Kidney (tissue), 14 donors: ENCODE measurements around the gene CR2. TPM values are rescaled to one million over a fixed set of nuclear protein-coding genes. Genes with fewer than 3 reads are reported as not detected.
A peak's percentile ranks its signal among the peaks of the same experiment; 100 is the strongest.
"Not testable (repeated sequence)": the region's sequence is repeated elsewhere in the genome, so short reads cannot be mapped to it uniquely, and the experiment has no call there.

Experiments used
- DNase-seq, 5 donors: peaks; one replicate each; pipeline ENCODE4 v3.0.0-alpha.2; 2013 to 2020
- FAIRE-seq: peaks from 2 replicates; lab custom pipeline; 2012; peaks lifted over from hg19 to GRCh38; lab: Jason Lieb, UNC
- H3K27ac ChIP-seq, 2 donors: one replicate each; pipeline ENCODE4 v1.7.0; 2013; ENCODE audit warnings: low read depth in 2 of 2, low read length in 2 of 2, inconsistent platforms in 1 of 2
- H3K27me3 ChIP-seq: one replicate; pipeline ENCODE4 v1.7.1; 2013; ENCODE audit warnings: low read length, inconsistent platforms; ENCODE audit not compliant: control insufficient read depth, insufficient read depth
- H3K36me3 ChIP-seq, 3 donors: one replicate each; pipeline versions ENCODE4 v1.7.0 to v1.7.1; 2013; ENCODE audit warnings: low read length in 3 of 3, control low read depth in 1 of 3, inconsistent platforms in 1 of 3; ENCODE audit not compliant: insufficient read depth in 3 of 3, control insufficient read depth in 2 of 3
- H3K4me1 ChIP-seq, 3 donors: one replicate each; pipeline versions ENCODE4 v1.7.0 to v1.7.1; 2013; ENCODE audit warnings: low read length in 3 of 3, inconsistent platforms in 1 of 3, low read depth in 1 of 3; ENCODE audit not compliant: control insufficient read depth in 2 of 3, insufficient read depth in 2 of 3
- H3K4me3 ChIP-seq, 3 donors: one replicate each; pipeline versions ENCODE4 v1.7.0 to v1.8.1; 2013; ENCODE audit warnings: low read length in 3 of 3, control low read depth in 1 of 3, inconsistent platforms in 1 of 3
- H3K9ac ChIP-seq, 3 donors: one replicate each; pipeline versions ENCODE4 v1.7.0 to v1.7.1; 2013; ENCODE audit warnings: low read length in 3 of 3, control low read depth in 1 of 3, inconsistent platforms in 1 of 3
- H3K9me3 ChIP-seq, 3 donors: one replicate each; pipeline versions ENCODE4 v1.7.0 to v1.7.1; 2013; ENCODE audit warnings: low read length in 3 of 3, control low read depth in 1 of 3, inconsistent platforms in 1 of 3; ENCODE audit not compliant: control insufficient read depth in 2 of 3, insufficient read depth in 1 of 3
- intact Hi-C: fragments of 100-400 bp; cut with DNase I; formaldehyde crosslinking; loops from one replicate; pipeline ENCODE4 v1.11.1; 2022
- polyA plus RNA-seq: library from polyadenylated mRNA; stranded (reverse); fragments of 350-450 nt; fragmentation: Illumina TruSeq; extraction: RNeasy Lipid Tissue Mini Kit (QIAGEN cat#74804); gene quantifications from one replicate; pipeline ENCODE4 v1.2.3, GENCODE V29; 2014; ENCODE audit warnings: low read depth, low replicate concordance; ENCODE audit not compliant: insufficient read depth
- total RNA-seq: library from RNA; stranded (reverse); fragmentation: NEBNext Ultra II Directional; extraction: Animal tissue kit (Norgen Biotek cat#: 25700); gene quantifications from one replicate; pipeline ENCODE4 v1.2.1, GENCODE V29; 2021
- TF ChIP-seq, protein P1 (sequence below): IDR thresholded peaks from 3 replicates; pipeline ENCODE4 v1.5.1; 2012; ENCODE audit warnings: mild to moderate bottlenecking, moderate library complexity, borderline replicate concordance; ENCODE audit not compliant: insufficient read depth; ENCODE audit errors: extremely low read depth
- donor health status: control.
- donor health status: control.
- donor health status: control.
- donor health status: control.
- donor health status: control.
- donor health status: DM: yes; HTN: yes; CAD: no.
- donor health status: Normal renal cell carcinoma (clear cell type).

CR2 gene
- total and polyA plus RNA-seq, 2 donors from 2014 or later: 0.28 to 0.98 TPM

DNA sequence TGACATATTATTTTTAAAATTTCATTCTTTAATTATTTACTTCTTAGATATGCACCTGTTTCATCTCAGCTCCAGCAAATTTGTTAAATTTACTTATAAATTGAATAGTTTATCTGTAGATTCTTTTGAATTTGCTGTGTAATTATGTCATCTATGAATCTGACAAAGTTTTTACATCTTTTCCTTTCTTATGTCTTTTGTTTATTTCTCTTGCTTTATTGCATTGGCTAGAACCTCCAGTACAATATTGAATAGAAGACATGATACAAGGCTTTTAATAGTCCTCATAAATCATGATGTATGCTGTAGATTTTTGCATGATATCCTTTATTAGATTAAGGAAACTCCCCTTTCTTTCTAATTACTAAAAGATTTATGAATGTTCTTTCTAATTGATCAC lies 62.6 kb downstream of the CR2 start:
- TF ChIP-seq, protein P1, sequence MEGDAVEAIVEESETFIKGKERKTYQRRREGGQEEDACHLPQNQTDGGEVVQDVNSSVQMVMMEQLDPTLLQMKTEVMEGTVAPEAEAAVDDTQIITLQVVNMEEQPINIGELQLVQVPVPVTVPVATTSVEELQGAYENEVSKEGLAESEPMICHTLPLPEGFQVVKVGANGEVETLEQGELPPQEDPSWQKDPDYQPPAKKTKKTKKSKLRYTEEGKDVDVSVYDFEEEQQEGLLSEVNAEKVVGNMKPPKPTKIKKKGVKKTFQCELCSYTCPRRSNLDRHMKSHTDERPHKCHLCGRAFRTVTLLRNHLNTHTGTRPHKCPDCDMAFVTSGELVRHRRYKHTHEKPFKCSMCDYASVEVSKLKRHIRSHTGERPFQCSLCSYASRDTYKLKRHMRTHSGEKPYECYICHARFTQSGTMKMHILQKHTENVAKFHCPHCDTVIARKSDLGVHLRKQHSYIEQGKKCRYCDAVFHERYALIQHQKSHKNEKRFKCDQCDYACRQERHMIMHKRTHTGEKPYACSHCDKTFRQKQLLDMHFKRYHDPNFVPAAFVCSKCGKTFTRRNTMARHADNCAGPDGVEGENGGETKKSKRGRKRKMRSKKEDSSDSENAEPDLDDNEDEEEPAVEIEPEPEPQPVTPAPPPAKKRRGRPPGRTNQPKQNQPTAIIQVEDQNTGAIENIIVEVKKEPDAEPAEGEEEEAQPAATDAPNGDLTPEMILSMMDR: no peak
- DNase-seq: no peak
- Histone ChIP-seq H3K4me3 (no peak overlapping the region), H3K9ac (no peak overlapping the region), H3K9me3 (no peaks in the 10 kb centered on the region), H3K4me1 (no peaks in the 10 kb centered on the region), H3K27me3 (no peaks in the 10 kb centered on the region), H3K27ac (no peak overlapping the region), H3K36me3 (no peaks in the 10 kb centered on the region)
- no peak for FAIRE-seq
- intact Hi-C loops: no loop called here

DNA sequence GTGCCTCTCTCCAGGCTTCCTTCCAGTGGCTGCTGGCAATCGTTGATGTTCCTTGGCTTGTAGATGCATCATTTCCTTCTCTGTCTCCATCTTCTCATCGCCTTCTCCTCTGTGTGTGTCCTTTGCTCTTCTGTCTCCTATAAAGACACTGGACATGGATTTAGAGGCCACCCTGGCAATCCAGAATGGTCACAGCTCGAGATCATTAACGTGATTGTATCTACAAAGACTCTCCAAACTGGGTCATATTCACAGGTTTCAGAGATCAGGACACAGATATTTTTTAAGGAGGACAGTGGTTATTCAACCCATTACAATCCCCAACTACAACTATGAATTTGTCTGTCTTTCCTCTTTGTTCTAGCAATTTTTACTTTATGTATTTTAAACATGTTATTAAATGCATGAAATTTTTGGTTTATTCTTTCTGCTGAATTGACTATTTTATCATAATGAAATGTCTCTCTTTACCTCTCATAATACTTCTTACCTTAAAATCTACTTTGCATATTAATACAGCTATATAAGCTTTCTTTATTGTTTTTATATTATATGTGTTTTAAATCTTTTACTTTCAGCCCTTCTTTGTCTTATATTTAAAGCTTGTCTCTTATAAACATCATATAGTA lies 64.6 kb downstream of the CR2 start:
- Histone ChIP-seq H3K27me3 (no peaks in the 10 kb centered on the region), H3K9ac (no peak overlapping the region), H3K9me3 (no peaks in the 10 kb centered on the region), H3K36me3 (no peaks in the 10 kb centered on the region), H3K4me3 (no peak overlapping the region), H3K4me1 (no peaks in the 10 kb centered on the region), H3K27ac (no peak overlapping the region)
- FAIRE-seq: peak; percentile 3
- intact Hi-C loops: no loop called here
- TF ChIP-seq, protein P1: no peak
- DNase-seq: no peak

DNA sequence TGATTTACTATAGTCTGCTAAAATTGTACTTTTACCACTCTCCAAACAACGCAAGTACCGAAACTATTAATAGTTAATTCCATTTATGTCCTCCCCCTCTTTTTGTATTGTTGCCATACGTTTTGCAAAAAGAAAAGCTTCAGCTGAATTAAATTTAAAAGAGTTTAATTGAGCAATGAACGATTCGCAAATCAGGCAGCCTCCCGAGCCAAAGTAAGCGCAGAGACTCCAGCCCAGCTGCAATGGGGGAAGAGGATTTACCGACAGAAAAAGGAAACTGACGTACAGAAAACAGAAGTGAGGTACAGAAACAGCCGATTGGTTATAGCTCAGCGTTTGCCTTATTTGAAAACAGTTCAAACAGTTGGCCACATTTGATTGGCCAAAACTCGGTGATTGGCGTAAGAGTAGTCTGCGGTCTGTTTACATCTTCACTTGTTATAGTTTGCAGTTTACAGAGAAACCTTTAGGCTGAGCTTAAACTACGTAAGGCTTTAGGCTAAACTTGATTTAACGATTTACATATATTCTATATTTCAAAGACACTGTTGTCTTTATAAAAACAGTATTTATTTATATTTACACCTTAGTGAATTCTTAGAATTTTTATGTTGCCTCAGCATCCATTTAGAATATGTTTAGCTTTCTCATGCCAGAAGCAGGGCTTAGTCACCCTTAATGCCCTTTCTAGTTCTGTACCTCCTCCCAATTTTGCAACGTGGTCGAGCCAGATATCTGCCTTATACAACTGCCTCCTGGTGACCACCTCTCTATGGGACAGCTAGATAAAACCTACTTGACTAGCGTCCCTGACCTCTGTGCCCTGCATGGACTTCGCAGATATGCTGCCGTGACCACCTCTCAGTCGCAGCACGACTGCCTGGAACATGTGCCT lies 65.6 kb downstream of the CR2 start:
- TF ChIP-seq, protein P1: no peak
- intact Hi-C loops: no loop called here
- no peak for FAIRE-seq

DNA sequence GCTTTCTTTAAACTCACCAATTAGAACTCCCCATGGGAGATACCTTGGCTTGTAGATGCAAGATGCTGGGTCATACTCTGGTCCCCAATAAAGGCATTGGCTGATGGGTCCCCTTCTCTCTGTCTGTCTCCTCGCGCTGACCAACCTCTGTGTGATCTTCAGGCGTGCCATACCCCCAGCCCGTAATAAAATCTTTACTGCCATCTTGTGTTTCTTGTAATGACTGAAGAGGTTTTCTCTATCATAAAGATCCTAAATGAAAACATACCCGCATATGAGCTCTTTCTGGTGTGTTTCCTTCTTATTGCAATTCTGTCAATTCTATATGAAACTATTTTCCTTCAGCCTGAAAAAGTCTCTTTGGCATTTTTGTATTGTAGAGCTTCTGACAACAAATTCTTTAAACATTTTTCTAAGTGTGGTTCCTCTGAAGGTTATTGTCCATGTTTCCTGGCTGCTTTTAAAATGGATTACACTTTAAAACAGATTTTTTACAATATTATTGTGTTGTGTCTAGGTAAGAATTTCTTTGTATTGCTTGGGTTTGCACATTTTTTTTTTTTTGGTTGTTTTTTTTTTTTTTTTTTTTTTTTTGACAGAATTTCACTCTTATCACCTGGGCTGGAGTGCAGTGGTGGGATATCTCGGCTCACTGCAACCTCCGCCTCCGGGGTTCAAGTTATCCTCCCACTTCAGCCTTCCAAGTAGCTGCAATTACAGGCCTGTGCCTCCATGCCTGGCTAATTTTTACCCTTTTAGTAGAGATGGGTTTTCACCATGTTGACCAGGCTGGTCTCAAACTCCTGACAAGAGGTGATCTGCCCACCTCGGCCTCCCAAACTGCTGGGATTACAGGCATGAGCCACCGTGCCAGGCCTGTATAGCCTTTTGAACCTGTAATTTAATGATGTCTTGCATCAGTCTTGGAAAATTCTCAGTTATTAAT lies 66.5 kb downstream of the CR2 start:
- FAIRE-seq, H3K4me3 ChIP-seq, H3K36me3 ChIP-seq, H3K27ac ChIP-seq, DNase-seq, H3K27me3 ChIP-seq, H3K4me1 ChIP-seq, H3K9ac ChIP-seq, intact Hi-C loops, H3K9me3 ChIP-seq: not testable (repeated sequence)

More for the DNA sequence above, 65.6 kb downstream of the CR2 start:
- DNase-seq: no peak
- H3K27ac ChIP-seq: no peak overlapping the region
- H3K4me1 ChIP-seq: no peaks in the 10 kb centered on the region
- H3K36me3 ChIP-seq: no peaks in the 10 kb centered on the region
- no peak overlapping the region for H3K9ac ChIP-seq
- H3K4me3 ChIP-seq: no peak overlapping the region
- no peaks in the 10 kb centered on the region for H3K27me3 ChIP-seq
- no peaks in the 10 kb centered on the region for H3K9me3 ChIP-seq

DNA sequence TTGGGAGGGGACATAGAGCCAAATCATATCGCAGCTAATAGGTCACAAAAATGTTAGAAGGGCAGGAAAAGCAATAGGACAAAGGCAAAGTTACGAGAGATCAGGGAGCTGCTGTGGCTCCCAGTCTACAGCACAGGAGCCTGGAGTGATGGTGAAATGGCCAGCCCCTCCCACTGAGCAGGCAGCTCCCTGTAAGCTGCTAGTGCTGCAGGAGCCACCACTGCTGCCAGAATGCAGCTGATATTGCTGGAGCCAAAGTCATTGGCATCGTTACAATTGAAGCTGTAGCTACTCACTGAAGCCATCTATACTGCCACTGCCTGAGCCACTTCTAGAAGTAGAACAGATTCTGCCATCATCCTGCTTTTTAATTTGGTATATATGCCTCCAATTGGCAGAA lies 71.1 kb downstream of the CR2 start:
- H3K4me3 ChIP-seq, H3K27me3 ChIP-seq, H3K9me3 ChIP-seq, H3K4me1 ChIP-seq, H3K27ac ChIP-seq, intact Hi-C loops, DNase-seq, FAIRE-seq, H3K36me3 ChIP-seq, H3K9ac ChIP-seq: not testable (repeated sequence)
